Measurements from ENCODE around the gene GALNS. TPM values are rescaled to one million over a fixed set of nuclear protein-coding genes. Genes with fewer than 3 reads are reported as not detected.

GALNS gene
- total and polyA plus RNA-seq, 2 donors (not counting 1 experiment from before 2014, with no cell fraction given), result 10.6 to 29.6 TPM

DNA sequence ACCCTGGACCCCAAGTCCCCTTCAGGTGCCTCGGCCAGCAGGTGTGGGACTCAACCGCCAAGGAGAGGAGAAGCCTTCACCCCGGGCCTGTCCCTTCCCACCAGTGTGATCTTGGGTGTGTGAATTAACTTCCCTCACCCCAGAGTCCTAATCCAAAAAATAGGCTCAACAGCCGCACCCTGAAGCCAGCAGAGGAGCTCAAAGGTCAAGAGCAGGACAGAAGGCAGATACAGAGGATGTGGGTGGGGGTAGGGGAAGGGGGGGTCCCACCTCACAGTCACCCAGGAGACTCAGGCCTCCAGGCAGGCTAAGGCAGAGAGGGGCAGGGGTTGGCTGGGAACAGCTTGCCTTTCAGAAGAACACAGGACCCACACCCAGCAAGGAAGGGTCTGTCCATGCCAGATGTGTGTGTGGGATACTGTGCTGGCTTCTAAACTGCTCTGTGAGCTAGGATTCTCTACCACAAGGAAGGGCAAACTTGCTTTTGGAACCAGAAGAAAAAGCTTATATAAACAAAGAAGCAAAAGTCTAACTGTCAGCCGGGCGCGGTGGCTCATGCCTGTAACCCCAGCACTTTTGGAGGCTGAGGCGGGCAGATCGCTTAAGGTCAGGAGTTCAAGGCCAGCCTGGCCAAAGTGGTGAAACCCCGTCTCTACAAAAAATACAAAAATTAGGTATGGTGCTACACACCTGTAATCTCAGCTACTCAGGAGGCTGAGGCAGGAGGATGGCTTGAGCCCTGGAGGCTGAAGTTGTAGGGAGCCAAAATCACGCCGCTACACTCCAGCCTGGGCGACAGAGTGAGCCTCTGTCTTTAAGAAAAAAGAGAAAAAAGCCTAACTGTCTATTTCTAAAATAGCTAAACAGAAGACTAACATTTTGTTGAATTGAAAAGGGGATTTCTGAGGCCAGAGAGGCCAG is 76.3 kb downstream of the GALNS start:
- Histone ChIP-seq H3K4me1 (ENCODE audit: control insufficient read depth, extremely low read depth, insufficient read depth, low read length) (peaks cover 38% of the 10 kb centered on the region), H3K4me3 (replicated peaks in 1 of 4; ENCODE audit: control extremely low read depth in 1 of 4, insufficient read depth in 1 of 4, low read depth in 3 of 4, low read length in 4 of 4) (no peak overlapping the region), H3K27me3 (ENCODE audit: control insufficient read depth, insufficient read depth, low read length) (no peaks in the 10 kb centered on the region), H3K9ac (ENCODE audit: insufficient read depth, low read length) (peak overlapping the region; percentile 7), H3K4me2 (ENCODE audit: extremely low read depth, insufficient read depth, low read length) (peak overlapping the region; percentile 59), H2AFZ (ENCODE audit: low read length) (no peak overlapping the region), H3K9me3 (ENCODE audit: control insufficient read depth, insufficient read depth, low read depth, low read length) (no peaks in the 10 kb centered on the region), H3K27ac (ENCODE audit: insufficient read depth, low read length) (peak overlapping the region; percentile 47), H3K36me3 (ENCODE audit: control insufficient read depth, insufficient read depth, low read length) (peaks cover 1% of the 10 kb centered on the region), H4K20me1 (ENCODE audit: control insufficient read depth, extremely low read depth, insufficient read depth, low read length) (peaks cover 1% of the 10 kb centered on the region), H3K79me2 (ENCODE audit: control insufficient read depth, insufficient read depth, low read length) (peaks cover 85% of the 10 kb centered on the region)
- peak in 1 of 2 donors; percentile 46 for DNase-seq (ENCODE audit: low read depth in 2 of 2)
- no peak for TF ChIP-seq EZH2 (IDR thresholded peaks at IDR 0.05; ENCODE audit: low read length, missing control alignments)
- TF ChIP-seq, protein P1, sequence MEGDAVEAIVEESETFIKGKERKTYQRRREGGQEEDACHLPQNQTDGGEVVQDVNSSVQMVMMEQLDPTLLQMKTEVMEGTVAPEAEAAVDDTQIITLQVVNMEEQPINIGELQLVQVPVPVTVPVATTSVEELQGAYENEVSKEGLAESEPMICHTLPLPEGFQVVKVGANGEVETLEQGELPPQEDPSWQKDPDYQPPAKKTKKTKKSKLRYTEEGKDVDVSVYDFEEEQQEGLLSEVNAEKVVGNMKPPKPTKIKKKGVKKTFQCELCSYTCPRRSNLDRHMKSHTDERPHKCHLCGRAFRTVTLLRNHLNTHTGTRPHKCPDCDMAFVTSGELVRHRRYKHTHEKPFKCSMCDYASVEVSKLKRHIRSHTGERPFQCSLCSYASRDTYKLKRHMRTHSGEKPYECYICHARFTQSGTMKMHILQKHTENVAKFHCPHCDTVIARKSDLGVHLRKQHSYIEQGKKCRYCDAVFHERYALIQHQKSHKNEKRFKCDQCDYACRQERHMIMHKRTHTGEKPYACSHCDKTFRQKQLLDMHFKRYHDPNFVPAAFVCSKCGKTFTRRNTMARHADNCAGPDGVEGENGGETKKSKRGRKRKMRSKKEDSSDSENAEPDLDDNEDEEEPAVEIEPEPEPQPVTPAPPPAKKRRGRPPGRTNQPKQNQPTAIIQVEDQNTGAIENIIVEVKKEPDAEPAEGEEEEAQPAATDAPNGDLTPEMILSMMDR (conservative IDR thresholded peaks at IDR 0.05 in 1 of 2, IDR thresholded peaks at IDR 0.05 in 1 of 2; ENCODE audit: low read depth in 1 of 2, low read length in 2 of 2), result no peak

DNA sequence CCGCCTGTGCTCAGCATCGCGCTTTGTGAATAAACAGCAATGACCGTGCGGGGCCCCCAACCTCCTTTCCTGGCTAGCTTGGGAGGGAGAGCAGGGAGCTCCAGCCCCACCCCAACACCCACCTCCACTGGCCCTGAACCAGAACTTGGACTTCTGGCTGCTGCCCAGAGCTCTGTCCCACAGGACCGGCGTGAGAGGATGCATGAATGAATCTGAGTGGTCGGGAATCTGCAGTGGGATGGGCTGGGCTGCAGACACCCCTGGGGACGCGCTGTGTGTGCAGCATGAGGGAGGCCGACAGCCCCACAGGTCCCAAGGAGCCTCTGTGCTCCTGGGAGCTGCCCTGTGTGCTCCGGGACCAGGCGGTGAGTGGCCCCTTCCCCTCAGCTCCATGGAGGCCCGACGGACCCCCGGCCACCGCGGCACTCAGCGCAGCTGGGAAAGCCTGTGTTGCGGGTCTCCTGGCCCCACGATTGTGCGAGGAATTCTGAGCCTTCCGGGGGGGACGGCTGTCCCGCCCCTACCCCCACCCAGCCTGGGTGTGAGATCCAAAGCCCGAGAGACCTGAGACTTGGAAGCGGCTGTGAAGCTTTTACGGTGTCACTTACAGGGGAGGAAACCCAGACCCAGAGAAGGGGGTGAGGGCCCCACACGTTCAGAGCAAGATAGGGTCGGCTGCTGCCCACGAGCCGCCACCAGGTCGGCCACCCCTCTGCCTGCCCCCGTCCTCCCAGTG is 77.2 kb downstream of the GALNS start:
- Histone ChIP-seq H2AFZ (ENCODE audit: low read length) (no peak overlapping the region), H3K4me1 (ENCODE audit: control insufficient read depth, extremely low read depth, insufficient read depth, low read length) (peaks cover 40% of the 10 kb centered on the region), H3K9me3 (ENCODE audit: control insufficient read depth, insufficient read depth, low read depth, low read length) (no peaks in the 10 kb centered on the region)

More for the DNA sequence above, 77.2 kb downstream of the GALNS start:
- peak; percentile 37 to 44 for DNase-seq (ENCODE audit: low read depth in 2 of 2)
- H3K36me3 ChIP-seq (ENCODE audit: control insufficient read depth, insufficient read depth, low read length), result peaks cover 1% of the 10 kb centered on the region
- H3K4me2 ChIP-seq (ENCODE audit: extremely low read depth, insufficient read depth, low read length), result peak overlapping the region; percentile 71
- TF ChIP-seq, protein P1 (conservative IDR thresholded peaks at IDR 0.05 in 1 of 2, IDR thresholded peaks at IDR 0.05 in 1 of 2; ENCODE audit: low read depth in 1 of 2, low read length in 2 of 2), result no peak
- no peak for TF ChIP-seq EZH2 (IDR thresholded peaks at IDR 0.05; ENCODE audit: low read length, missing control alignments)
- H3K9ac ChIP-seq (ENCODE audit: insufficient read depth, low read length), result peak overlapping the region; percentile 21
- peaks cover 1% of the 10 kb centered on the region for H4K20me1 ChIP-seq (ENCODE audit: control insufficient read depth, extremely low read depth, insufficient read depth, low read length)
- H3K27me3 ChIP-seq (ENCODE audit: control insufficient read depth, insufficient read depth, low read length), result no peaks in the 10 kb centered on the region
- H3K27ac ChIP-seq (ENCODE audit: insufficient read depth, low read length), result peak overlapping the region; percentile 47
- peaks cover 94% of the 10 kb centered on the region for H3K79me2 ChIP-seq (ENCODE audit: control insufficient read depth, insufficient read depth, low read length)
- peak overlapping the region in 1 of 4 experiments; percentile 14 for H3K4me3 ChIP-seq (replicated peaks in 1 of 4; ENCODE audit: control extremely low read depth in 1 of 4, insufficient read depth in 1 of 4, low read depth in 3 of 4, low read length in 4 of 4)
